T1000 (cell line): ENCODE results near the gene FOXA1.
"Not testable (repeated sequence)": the region's sequence is repeated elsewhere in the genome, so short reads cannot be mapped to it uniquely, and the experiment has no call there.

Experiments used
- DNase-seq: peaks from one replicate; lab custom pipeline; 2025; ENCODE audit warnings: mixed read lengths; lab: John Stamatoyannopoulos, UW

The FOXA1 gene

DNA sequence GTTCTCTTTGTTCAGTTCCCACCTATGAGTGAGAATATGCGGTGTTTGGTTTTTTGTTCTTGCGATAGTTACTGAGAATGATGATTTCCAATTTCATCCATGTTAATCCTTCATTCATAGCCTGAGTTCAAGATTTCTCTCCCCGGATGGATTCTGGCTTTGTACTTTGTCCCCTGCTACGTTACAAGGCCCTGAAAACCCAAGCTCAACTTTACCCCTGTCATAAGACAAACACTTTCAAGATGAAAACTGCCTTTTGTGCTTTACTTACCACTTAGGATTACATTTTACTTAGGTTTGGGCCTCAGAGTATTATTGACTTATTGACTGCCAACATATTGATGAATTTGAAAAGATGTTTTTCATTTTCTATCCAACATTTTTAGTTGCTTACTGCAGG lies 36.3 kb downstream of the FOXA1 start:
- no peak for DNase-seq

DNA sequence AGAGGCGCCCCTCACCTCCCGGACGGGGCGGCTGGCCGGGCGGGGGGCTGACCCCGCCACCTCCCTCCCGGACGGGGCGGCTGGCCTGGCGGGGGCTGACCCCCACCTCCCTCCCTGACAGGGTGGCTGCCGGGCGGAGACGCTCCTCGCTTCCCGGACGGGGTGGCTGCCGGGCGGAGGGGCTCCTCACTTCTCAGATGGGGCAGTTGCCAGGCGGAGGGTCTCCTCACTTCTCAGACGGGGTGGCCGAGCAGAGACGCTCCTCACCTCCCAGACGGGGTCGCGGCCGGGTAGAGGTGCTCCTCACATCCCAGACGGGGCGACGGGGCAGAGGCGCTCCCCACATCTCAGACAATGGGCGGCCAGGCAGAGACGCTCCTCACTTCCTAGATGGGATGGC lies 39.5 kb downstream of the FOXA1 start:
- not testable (repeated sequence) for DNase-seq

DNA sequence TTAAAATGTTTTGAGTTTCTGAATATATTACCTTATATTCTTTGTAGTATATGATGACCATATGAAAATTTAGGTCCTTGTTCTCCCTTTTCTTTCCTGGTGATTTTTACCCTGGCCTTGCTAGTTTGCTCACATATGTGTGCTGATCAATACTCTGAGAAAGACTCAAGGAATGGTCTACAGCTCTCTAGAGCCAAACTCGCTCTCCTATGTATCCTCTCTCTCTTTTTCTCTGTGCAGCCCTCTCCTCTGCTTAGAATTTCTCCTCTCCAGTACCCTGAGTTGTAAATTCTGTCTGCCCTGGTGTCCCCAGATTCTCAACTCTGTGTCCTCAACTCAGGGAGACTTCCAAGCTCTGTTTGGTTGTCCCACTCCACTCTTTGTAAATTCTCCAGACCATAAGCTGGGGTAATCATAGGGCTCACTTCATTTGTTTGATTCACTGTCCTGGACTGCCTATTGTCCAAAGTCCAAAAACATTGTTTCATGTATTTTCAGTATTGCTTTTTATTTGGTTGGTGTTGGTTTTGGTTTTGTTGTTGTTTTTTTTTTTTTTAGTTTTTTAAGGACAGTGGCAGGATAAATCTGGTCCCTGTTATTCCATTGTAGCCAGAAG lies 41.0 kb downstream of the FOXA1 start:
- DNase-seq: no peak

DNA sequence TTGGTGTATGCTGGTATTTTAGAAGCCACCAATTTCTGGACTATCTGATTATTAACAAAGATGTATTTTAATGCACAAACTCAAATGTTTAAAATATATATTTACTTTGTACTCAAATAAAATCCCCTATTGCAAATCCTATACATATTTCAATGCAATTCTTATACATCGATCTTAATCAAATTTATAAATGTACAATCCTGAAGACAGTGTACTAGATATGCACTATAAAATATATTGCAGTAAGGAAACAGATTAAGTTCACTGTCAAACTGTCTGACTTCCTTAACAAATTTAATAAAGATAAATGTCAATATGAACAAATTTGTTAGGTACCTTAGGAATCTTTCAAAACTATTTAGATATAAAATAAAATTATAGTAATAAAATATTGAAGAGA lies 43.9 kb downstream of the FOXA1 start:
- no peak for DNase-seq

DNA sequence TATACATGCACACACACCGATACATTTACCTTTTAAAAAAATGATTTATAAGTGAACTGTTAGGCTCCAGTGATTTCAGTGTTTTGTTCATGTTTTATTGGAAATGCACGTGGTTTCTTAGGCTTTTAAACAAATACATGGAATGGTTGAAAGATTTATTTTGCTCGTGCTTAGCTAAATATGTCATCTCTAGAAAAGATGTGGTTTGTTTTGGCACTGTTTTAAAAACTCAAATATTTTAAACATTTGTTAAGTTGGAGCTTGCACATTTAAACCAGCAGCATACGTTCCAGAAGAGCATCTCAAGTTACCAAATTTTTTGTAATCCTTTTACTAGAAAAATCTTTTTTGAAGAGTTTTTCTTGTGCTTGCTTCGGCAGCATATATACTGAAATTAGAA lies 44.5 kb downstream of the FOXA1 start:
- no peak for DNase-seq

DNA sequence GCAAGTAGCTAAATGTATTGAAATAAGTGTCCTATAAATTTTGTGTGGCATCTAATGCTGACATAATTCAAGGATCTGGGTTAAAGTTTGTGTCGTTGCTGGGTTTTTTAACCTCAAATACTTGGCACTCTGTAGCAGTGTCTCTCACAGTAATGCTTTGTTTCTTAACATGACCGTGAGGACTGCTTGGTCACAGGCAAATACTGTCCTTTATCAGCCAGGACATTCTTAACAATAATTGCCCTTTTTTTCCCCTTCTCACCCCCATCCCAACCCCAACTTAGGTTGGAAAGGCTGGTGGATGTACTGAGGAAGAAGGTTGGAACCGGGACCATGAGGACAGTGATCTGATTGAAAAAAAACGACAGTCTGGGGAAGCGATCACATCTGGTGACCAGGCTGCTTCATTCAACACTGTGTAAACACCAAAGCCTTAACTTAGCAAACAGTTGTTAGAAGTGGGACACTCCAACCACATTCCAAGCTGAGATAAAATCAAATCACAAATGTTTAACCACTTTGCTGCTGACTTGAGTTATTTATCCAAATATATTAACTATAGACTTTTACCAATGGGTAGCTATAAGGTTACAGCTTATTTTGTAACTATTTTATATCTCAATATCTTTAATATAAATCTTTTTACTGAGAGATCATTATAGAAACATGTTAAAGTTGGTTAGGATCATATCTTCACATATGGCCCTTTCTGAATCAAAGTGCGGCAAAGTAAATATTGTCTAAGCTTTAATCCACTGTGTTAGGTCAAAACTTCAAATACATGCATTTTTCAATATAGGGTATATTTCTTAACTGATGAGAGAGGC lies 48.2 kb downstream of the FOXA1 start:
- no peak for DNase-seq

DNA sequence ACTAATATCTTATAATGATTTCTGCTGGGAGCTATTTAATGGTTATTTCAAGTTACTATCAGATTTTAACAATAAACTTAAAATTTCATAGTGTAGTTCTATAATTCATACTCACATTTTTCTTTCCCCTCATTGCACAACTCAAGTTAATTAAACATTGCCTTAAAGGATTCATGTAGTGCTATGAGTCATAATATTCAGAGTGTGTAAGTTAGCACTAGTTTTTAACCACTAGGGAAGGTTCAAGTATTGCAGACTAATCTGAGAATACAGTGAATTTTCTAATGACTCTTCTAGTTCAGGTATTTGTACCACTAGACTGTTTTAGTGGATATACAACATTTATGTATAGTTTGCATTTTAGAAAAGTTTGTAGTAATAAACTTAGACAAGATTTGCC lies 49.9 kb downstream of the FOXA1 start:
- no peak for DNase-seq

DNA sequence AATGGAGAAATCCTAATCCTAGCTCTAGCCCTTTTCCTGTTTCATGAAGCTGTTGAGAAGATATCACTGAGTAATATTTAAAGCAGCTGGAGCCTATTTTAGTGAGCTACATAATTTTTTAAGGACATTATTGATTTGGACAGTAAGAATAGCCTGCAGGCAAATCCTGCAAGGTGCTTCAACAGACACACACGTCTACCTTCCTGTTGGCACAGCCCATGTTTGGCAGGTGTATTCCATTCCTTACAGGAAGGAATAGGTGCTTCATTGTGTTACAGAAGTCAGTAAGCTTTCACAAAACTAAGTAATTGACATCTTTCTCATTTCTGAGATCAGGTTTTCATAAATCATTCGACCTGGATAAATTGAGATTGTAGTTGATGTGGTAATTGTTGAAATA lies 50.6 kb downstream of the FOXA1 start:
- no peak for DNase-seq

DNA sequence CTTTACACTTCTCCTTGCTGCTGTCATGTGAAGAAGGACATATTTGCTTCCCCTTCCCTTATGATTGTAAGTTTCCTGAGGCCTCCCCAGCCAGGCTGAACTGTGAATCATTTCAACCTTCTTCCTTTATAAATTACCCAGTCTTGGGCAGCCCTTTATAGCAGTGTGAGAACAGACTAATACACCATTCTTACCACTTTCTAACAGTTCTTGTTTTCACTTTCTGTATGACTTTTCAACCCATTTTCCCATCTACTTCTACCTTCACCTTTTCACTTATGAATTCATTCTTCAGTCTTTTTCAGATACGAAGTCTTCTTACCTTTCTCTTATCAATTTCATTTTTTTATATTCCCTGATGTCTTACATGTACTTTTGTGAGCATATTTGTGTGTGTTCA lies 55.1 kb downstream of the FOXA1 start:
- DNase-seq: no peak
